Left ventricle myocardium inferior (tissue), 1 donor: ENCODE results near the gene VAV3. TPM values are rescaled to one million over a fixed set of nuclear protein-coding genes. Genes with fewer than 3 reads are reported as not detected.

Experiments used
- DNase-seq: peaks from one replicate; pipeline ENCODE4 v3.0.0-alpha.2; 2020
- H3K27ac ChIP-seq: fragments of 200-600 bp; replicated peaks from 2 replicates; pipeline ENCODE4 v1.8.0; 2021
- H3K27me3 ChIP-seq: fragments of 200-600 bp; 2 replicates; pipeline ENCODE4 v1.8.0; 2021; ENCODE audit warnings: low read depth
- H3K36me3 ChIP-seq: fragments of 200-600 bp; 2 replicates; pipeline ENCODE4 v1.8.0; 2021
- H3K4me1 ChIP-seq: fragments of 200-600 bp; 2 replicates; pipeline ENCODE4 v1.8.0; 2021
- H3K4me3 ChIP-seq: fragments of 200-600 bp; 2 replicates; pipeline ENCODE4 v1.8.0; 2021; ENCODE audit warnings: mild to moderate bottlenecking, moderate library complexity
- H3K9me3 ChIP-seq: fragments of 200-600 bp; replicated peaks from 2 replicates; pipeline ENCODE4 v1.8.0; 2021
- intact Hi-C: fragments of 100-400 bp; cut with micrococcal nuclease; formaldehyde crosslinking; loops from one replicate; pipeline ENCODE4 v1.11.0; 2022
- total RNA-seq: library from RNA; stranded (reverse); fragmentation: NEBNext Ultra II Directional; extraction: Animal tissue kit (Norgen Biotek cat#: 25700); gene quantifications from one replicate; pipeline ENCODE4 v1.2.1, GENCODE V29; 2021
- TF ChIP-seq, protein P1 (sequence below): fragments of 200-600 bp; IDR thresholded peaks from 2 replicates; pipeline ENCODE4 v1.8.0; 2021; ENCODE audit warnings: antibody characterized with exemption, mild to moderate bottlenecking, borderline replicate concordance
- donor health status: DM: no; HTN: yes; CAD: no; lungs with severe emphysema.

The VAV3 gene
- total RNA-seq, 1 donor from 2014 or later = 1.4 TPM

DNA sequence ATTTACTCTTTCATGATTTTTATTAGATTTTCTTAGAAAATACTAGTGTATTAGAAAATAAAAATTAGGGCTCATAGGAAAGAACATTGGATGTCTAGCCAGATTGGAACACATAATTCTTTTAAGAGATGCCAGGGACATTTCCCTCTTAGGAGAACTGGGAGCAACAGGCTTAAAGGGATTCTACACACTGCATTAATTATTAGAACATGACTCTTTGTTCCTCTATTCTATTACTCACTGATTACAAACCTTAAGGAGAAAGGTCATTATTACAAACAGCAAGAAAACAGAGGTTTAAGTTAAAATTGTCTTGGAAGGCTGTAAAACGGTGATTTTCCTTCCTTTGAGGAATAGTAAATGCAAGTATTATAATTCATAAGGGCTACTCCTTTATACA, 32.9 kb upstream of the VAV3 start:
- TF ChIP-seq, protein P1, sequence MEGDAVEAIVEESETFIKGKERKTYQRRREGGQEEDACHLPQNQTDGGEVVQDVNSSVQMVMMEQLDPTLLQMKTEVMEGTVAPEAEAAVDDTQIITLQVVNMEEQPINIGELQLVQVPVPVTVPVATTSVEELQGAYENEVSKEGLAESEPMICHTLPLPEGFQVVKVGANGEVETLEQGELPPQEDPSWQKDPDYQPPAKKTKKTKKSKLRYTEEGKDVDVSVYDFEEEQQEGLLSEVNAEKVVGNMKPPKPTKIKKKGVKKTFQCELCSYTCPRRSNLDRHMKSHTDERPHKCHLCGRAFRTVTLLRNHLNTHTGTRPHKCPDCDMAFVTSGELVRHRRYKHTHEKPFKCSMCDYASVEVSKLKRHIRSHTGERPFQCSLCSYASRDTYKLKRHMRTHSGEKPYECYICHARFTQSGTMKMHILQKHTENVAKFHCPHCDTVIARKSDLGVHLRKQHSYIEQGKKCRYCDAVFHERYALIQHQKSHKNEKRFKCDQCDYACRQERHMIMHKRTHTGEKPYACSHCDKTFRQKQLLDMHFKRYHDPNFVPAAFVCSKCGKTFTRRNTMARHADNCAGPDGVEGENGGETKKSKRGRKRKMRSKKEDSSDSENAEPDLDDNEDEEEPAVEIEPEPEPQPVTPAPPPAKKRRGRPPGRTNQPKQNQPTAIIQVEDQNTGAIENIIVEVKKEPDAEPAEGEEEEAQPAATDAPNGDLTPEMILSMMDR = no peak
- H3K9me3 ChIP-seq = no peaks in the 10 kb centered on the region
- H3K4me3 ChIP-seq = no peak overlapping the region
- intact Hi-C loops = no loop called here
- peaks cover 7% of the 10 kb centered on the region for H3K4me1 ChIP-seq
- no peak for DNase-seq
- H3K36me3 ChIP-seq = no peaks in the 10 kb centered on the region
- H3K27me3 ChIP-seq = no peaks in the 10 kb centered on the region
- H3K27ac ChIP-seq = no peak overlapping the region

GRCh38 chr1:107993920-107994319, 28.9 kb upstream of the VAV3 start:
- no peak for DNase-seq
- no peak overlapping the region for H3K27ac ChIP-seq
- no peak overlapping the region for H3K4me3 ChIP-seq
- H3K4me1 ChIP-seq = no peaks in the 10 kb centered on the region
- H3K36me3 ChIP-seq = no peaks in the 10 kb centered on the region
- intact Hi-C loops = no loop called here
- TF ChIP-seq, protein P1 = no peak
- no peaks in the 10 kb centered on the region for H3K27me3 ChIP-seq
- H3K9me3 ChIP-seq = no peaks in the 10 kb centered on the region

DNA sequence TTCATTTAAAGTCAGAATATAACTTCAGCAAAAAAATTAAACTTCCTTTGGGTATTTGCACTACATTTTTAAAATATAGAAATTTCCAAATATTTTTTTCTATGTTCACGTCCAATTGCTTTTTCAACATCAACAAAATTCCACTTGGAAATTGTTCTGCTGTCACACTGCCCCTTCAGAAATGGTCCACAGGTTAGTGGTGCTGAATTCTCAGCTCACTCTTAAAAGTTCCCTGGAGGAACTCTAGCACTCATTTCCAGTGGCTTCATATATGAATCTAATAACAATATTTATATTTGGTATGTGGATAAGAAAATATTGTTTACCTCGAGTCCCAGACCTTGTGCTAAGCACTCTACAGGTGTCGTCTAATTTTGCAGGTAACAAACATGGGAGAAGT, 27.4 kb upstream of the VAV3 start:
- Histone ChIP-seq H3K36me3 (no peaks in the 10 kb centered on the region), H3K9me3 (no peaks in the 10 kb centered on the region), H3K4me1 (no peaks in the 10 kb centered on the region), H3K4me3 (no peak overlapping the region), H3K27me3 (no peaks in the 10 kb centered on the region), H3K27ac (no peak overlapping the region)
- intact Hi-C loops = no loop called here
- DNase-seq = no peak
- TF ChIP-seq, protein P1 = no peak

DNA sequence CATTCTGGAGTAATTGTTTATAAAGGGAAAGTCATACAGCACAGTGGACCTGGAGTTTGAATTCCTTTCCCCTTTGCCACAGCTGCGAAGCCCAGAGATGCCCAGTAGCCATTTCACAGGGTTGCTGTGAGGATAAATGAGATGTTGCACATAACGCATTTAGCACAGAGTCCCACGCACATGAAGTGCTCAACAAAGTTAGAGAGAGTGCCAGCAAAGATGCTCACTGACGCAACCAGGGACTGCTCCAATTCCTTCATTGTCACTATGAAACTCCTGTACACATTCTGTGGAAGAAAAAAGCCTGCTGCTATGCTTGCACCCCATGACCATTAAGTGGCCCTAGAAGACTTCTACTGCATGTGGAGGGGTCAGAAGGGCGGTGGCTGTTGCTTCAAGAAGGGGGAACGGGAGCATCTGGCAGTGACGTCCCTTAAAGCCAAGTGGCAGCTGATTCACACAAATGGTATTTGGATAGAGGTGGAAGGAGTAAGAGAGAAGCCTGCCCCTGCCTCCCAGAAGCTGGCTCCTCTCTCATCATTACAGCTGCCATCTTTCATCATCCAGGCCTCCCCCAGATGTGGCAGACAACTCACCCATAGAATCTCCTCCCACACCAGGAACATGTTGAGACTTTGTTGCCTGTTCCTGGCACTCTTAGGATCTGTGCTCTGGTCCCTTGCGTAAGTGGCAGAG, 26.5 kb upstream of the VAV3 start:
- no peaks in the 10 kb centered on the region for H3K9me3 ChIP-seq
- H3K4me3 ChIP-seq = no peak overlapping the region
- DNase-seq = no peak
- no peak overlapping the region for H3K27ac ChIP-seq
- no peaks in the 10 kb centered on the region for H3K27me3 ChIP-seq
- H3K36me3 ChIP-seq = no peaks in the 10 kb centered on the region
- H3K4me1 ChIP-seq = no peaks in the 10 kb centered on the region
- TF ChIP-seq, protein P1 = no peak
- intact Hi-C loops = no loop called here

DNA sequence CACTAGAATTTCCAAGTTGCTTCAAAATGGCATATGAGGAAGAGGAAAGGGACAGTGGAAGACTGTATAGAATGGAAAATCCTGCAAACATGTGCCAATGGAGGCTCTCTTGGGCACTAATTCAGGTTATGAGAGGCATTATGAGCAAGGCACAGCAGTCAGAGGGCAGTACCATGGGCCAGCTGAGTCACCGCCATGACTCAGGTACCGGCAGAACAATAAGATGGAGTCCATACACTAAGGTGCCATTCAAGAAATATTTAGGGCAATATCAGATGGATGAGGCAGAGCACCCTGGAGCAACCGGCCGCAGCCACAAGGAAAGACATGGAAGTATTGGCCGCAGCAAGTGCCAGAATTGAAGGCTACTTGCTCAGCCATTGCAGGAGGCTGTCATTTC, 25.6 kb upstream of the VAV3 start:
- intact Hi-C loops = no loop called here
- no peak for DNase-seq
- no peaks in the 10 kb centered on the region for H3K27me3 ChIP-seq
- H3K36me3 ChIP-seq = no peaks in the 10 kb centered on the region
- H3K4me1 ChIP-seq = no peaks in the 10 kb centered on the region
- H3K4me3 ChIP-seq = no peak overlapping the region
- H3K9me3 ChIP-seq = no peaks in the 10 kb centered on the region
- no peak overlapping the region for H3K27ac ChIP-seq
- TF ChIP-seq, protein P1 = no peak
